ENCODE results near the gene NUTM1.

The NUTM1 gene

GRCh38 chr15:34342737-34343575 lies at the start of gene NUTM1, which contains the start of gene NOP10:
Gene NUTM1, plus strand, starts transcription at chr15:34343315. Its CDS starts 382 bp downstream, at chr15:34343697.
Gene NOP10, minus strand, starts transcription at chr15:34343136. Its CDS starts 63 bp downstream, at chr15:34343073.
- Mint-ChIP-seq H3K9me3 (peaks cover 2 to 3% of the 10 kb centered on the region in 2 donors), H3K36me3 (peaks cover 18 to 22% of the 10 kb centered on the region in 2 donors), H3K4me1 (peaks cover 12 to 36% of the 10 kb centered on the region in 2 donors), H3K27me3 (peaks cover 0 to under 1% of the 10 kb centered on the region in 2 donors), H3K4me3 (no peak within 1 kb of the TSS), H3K27ac (peak within 1 kb of the TSS; percentile 95)
- DNase-seq (peak; percentile 88), ATAC-seq (replicated peaks) (peak; percentile 93 to 94)

- no peak overlapping the region for H3K4me3 Mint-ChIP-seq
- DNase-seq (no peak), ATAC-seq (replicated peaks) (no peak)
- no peaks in the 10 kb centered on the region for H3K9me3 Mint-ChIP-seq
- no peaks in the 10 kb centered on the region for H3K27me3 Mint-ChIP-seq
- H3K36me3 Mint-ChIP-seq, result peaks cover 13 to 37% of the 10 kb centered on the region in 2 donors
- H3K4me1 Mint-ChIP-seq, result peaks cover 30 to 31% of the 10 kb centered on the region in 2 donors
- H3K27ac Mint-ChIP-seq, result no peak overlapping the region
Measured at GRCh38 chr15:34297059-34297458, 46.1 kb upstream of the NUTM1 start.

- Mint-ChIP-seq H3K9me3 (no peaks in the 10 kb centered on the region), H3K36me3 (peaks cover 20 to 36% of the 10 kb centered on the region in 2 donors), H3K4me3 (no peak overlapping the region), H3K27me3 (no peaks in the 10 kb centered on the region), H3K27ac (peak overlapping the region; percentile 37), H3K4me1 (peaks cover 38 to 57% of the 10 kb centered on the region in 2 donors)
- DNase-seq, result no peak
- ATAC-seq (replicated peaks), result no peak
Measured at GRCh38 chr15:34301058-34301457, 42.1 kb upstream of the NUTM1 start.

- no peak overlapping the region for H3K4me3 Mint-ChIP-seq
- DNase-seq, result no peak
- peaks cover 29 to 40% of the 10 kb centered on the region in 2 donors for H3K36me3 Mint-ChIP-seq
- H3K9me3 Mint-ChIP-seq, result no peaks in the 10 kb centered on the region
- H3K27ac Mint-ChIP-seq, result no peak overlapping the region
- no peak for ATAC-seq (replicated peaks)
- H3K27me3 Mint-ChIP-seq, result no peaks in the 10 kb centered on the region
- peaks cover 31 to 60% of the 10 kb centered on the region in 2 donors for H3K4me1 Mint-ChIP-seq
Measured at GRCh38 chr15:34304613-34305012, 38.5 kb upstream of the NUTM1 start.

- Mint-ChIP-seq H3K9me3 (no peaks in the 10 kb centered on the region), H3K27me3 (no peaks in the 10 kb centered on the region), H3K4me1 (peaks cover 31 to 52% of the 10 kb centered on the region in 2 donors), H3K27ac (no peak overlapping the region), H3K36me3 (peaks cover 21 to 45% of the 10 kb centered on the region in 2 donors), H3K4me3 (no peak overlapping the region)
- DNase-seq, result no peak
- no peak for ATAC-seq (replicated peaks)
Measured at GRCh38 chr15:34311563-34311962, 31.6 kb upstream of the NUTM1 start.

GRCh38 chr15:34314491-34315490 lies 28.3 kb upstream of the NUTM1 start:
- Mint-ChIP-seq H3K27me3 (no peaks in the 10 kb centered on the region), H3K9me3 (no peaks in the 10 kb centered on the region), H3K36me3 (peaks cover 14 to 33% of the 10 kb centered on the region in 2 donors), H3K27ac (no peak overlapping the region), H3K4me1 (peaks cover 37 to 58% of the 10 kb centered on the region in 2 donors), H3K4me3 (peak overlapping the region in 1 of 2 donors; percentile 23)
- ATAC-seq (replicated peaks) (no peak), DNase-seq (no peak)

- Mint-ChIP-seq H3K27ac (peak overlapping the region; percentile 93), H3K4me1 (peaks cover 33 to 69% of the 10 kb centered on the region in 2 donors), H3K27me3 (no peaks in the 10 kb centered on the region), H3K9me3 (peaks cover 0 to 2% of the 10 kb centered on the region in 2 donors), H3K4me3 (peak overlapping the region; percentile 95 to 97), H3K36me3 (peaks cover 17 to 34% of the 10 kb centered on the region in 2 donors)
- no peak for DNase-seq
- ATAC-seq (replicated peaks), result peak; percentile 79
Measured at GRCh38 chr15:34318277-34319079, 24.6 kb upstream of the NUTM1 start.

- Mint-ChIP-seq H3K4me3 (no peak overlapping the region), H3K27me3 (no peaks in the 10 kb centered on the region), H3K27ac (peak overlapping the region; percentile 59), H3K36me3 (peaks cover 8 to 20% of the 10 kb centered on the region in 2 donors), H3K4me1 (peaks cover 29 to 73% of the 10 kb centered on the region in 2 donors), H3K9me3 (peaks cover 0 to 2% of the 10 kb centered on the region in 2 donors)
- ATAC-seq (replicated peaks) (no peak), DNase-seq (no peak)
Measured at GRCh38 chr15:34323217-34323616, 19.9 kb upstream of the NUTM1 start.

GRCh38 chr15:34324933-34325332 lies 18.2 kb upstream of the NUTM1 start:
- H3K4me1 Mint-ChIP-seq, result peaks cover 29 to 73% of the 10 kb centered on the region in 2 donors
- peak overlapping the region; percentile 48 to 52 for H3K4me3 Mint-ChIP-seq
- H3K36me3 Mint-ChIP-seq, result peaks cover 8 to 21% of the 10 kb centered on the region in 2 donors
- no peak for DNase-seq
- H3K9me3 Mint-ChIP-seq, result peaks cover 0 to 2% of the 10 kb centered on the region in 2 donors
- H3K27ac Mint-ChIP-seq, result no peak overlapping the region
- ATAC-seq (replicated peaks), result no peak
- no peaks in the 10 kb centered on the region for H3K27me3 Mint-ChIP-seq

- peaks cover 7 to 22% of the 10 kb centered on the region in 2 donors for H3K36me3 Mint-ChIP-seq
- peak; percentile 32 to 47 for ATAC-seq (replicated peaks)
- H3K27ac Mint-ChIP-seq, result no peak overlapping the region
- peak overlapping the region in 1 of 2 donors; percentile 23 for H3K4me3 Mint-ChIP-seq
- H3K9me3 Mint-ChIP-seq, result peaks cover 0 to 2% of the 10 kb centered on the region in 2 donors
- no peaks in the 10 kb centered on the region for H3K27me3 Mint-ChIP-seq
- no peak for DNase-seq
- H3K4me1 Mint-ChIP-seq, result peaks cover 27 to 73% of the 10 kb centered on the region in 2 donors
Measured at GRCh38 chr15:34325368-34325767, 17.7 kb upstream of the NUTM1 start.

GRCh38 chr15:34327906-34328305 lies 15.2 kb upstream of the NUTM1 start:
- Mint-ChIP-seq H3K4me1 (peaks cover 31 to 76% of the 10 kb centered on the region in 2 donors), H3K27ac (peak overlapping the region; percentile 87), H3K4me3 (peak overlapping the region; percentile 26 to 36), H3K27me3 (no peaks in the 10 kb centered on the region), H3K9me3 (peaks cover 0 to 1% of the 10 kb centered on the region in 2 donors), H3K36me3 (peaks cover 6 to 20% of the 10 kb centered on the region in 2 donors)
- ATAC-seq (replicated peaks) (peak; percentile 44 to 45), DNase-seq (no peak)

- H3K4me3 Mint-ChIP-seq, result peak overlapping the region; percentile 5 to 26
- DNase-seq, result no peak
- H3K36me3 Mint-ChIP-seq, result peaks cover 4 to 20% of the 10 kb centered on the region in 2 donors
- H3K27ac Mint-ChIP-seq, result peak overlapping the region; percentile 70
- H3K9me3 Mint-ChIP-seq, result no peaks in the 10 kb centered on the region
- H3K4me1 Mint-ChIP-seq, result peaks cover 32 to 76% of the 10 kb centered on the region in 2 donors
- no peak for ATAC-seq (replicated peaks)
- no peaks in the 10 kb centered on the region for H3K27me3 Mint-ChIP-seq
Measured at GRCh38 chr15:34329006-34329405, 14.1 kb upstream of the NUTM1 start.

- Mint-ChIP-seq H3K4me1 (peaks cover 33 to 75% of the 10 kb centered on the region in 2 donors), H3K4me3 (peak overlapping the region; percentile 2 to 28), H3K27me3 (no peaks in the 10 kb centered on the region)
Measured at GRCh38 chr15:34330279-34330678, 12.8 kb upstream of the NUTM1 start.

More at GRCh38 chr15:34330279-34330678, 12.8 kb upstream of the NUTM1 start:
- no peaks in the 10 kb centered on the region for H3K9me3 Mint-ChIP-seq
- peaks cover 4 to 22% of the 10 kb centered on the region in 2 donors for H3K36me3 Mint-ChIP-seq
- H3K27ac Mint-ChIP-seq, result peak overlapping the region; percentile 80
- ATAC-seq (replicated peaks) (no peak), DNase-seq (no peak)
